WTC11 (cell line): Measurements from ENCODE around the gene FAM237A. TPM values are rescaled to one million over a fixed set of nuclear protein-coding genes. Genes with fewer than 3 reads are reported as not detected.

Experiments
- ATAC-seq: fragments of 200-7000 bp; cut with Tn5 transposase; 2 replicates; pipeline ENCODE4 v1.10.0; 2021; ENCODE audit warnings: mild to moderate bottlenecking, moderate library complexity
- CTCF ChIA-PET: fragments of 300-600 bp; sonication (Branson Sonifier 250); formaldehyde crosslinking; loops from one replicate; lab custom pipeline; 2021; ENCODE audit warnings: antibody characterized with exemption; lab: Charles Lee
- POLR2A ChIA-PET: fragments of 350-600 bp; sonication (Branson Sonifier 250); formaldehyde crosslinking; loops from one replicate; lab custom pipeline; 2021; ENCODE audit warnings: antibody characterized with exemption; lab: Charles Lee
- DNase-seq: peaks from one replicate; pipeline ENCODE4 v3.0.0; 2021; ENCODE audit warnings: low spot score
- H3K27ac Mint-ChIP-seq: 2 replicates; pipeline ENCODE4 v1.8.0; 2021; ENCODE audit warnings: mixed read lengths
- H3K27me3 Mint-ChIP-seq: 2 replicates; pipeline ENCODE4 v1.8.0; 2021; ENCODE audit warnings: low read depth, mild to moderate bottlenecking, moderate library complexity, mixed read lengths
- H3K36me3 Mint-ChIP-seq: 2 replicates; pipeline ENCODE4 v1.8.0; 2021; ENCODE audit warnings: mixed read lengths
- H3K4me1 Mint-ChIP-seq: 2 replicates; pipeline ENCODE4 v1.8.0; 2022; ENCODE audit warnings: mixed read lengths
- H3K4me3 Mint-ChIP-seq: 2 replicates; pipeline ENCODE4 v1.8.0; 2021; ENCODE audit warnings: mild to moderate bottlenecking, moderate library complexity, mixed read lengths
- H3K9me3 Mint-ChIP-seq: 2 replicates; pipeline ENCODE4 v1.8.0; 2021; ENCODE audit warnings: mixed read lengths
- AFF4 ChIP-seq: sonication (generic); formaldehyde crosslinking; IDR thresholded peaks from 2 replicates; pipeline ENCODE4 v1.8.1; 2023; ENCODE audit warnings: mild to moderate bottlenecking, missing genetic modification reagents, borderline replicate concordance
- ATF3 ChIP-seq: sonication (generic); formaldehyde crosslinking; conservative IDR thresholded peaks from 2 replicates; pipeline ENCODE4 v1.8.1; 2022; ENCODE audit warnings: mild to moderate bottlenecking, missing genetic modification reagents
- FOXP4 ChIP-seq: sonication (generic); formaldehyde crosslinking; IDR thresholded peaks from 2 replicates; pipeline ENCODE4 v1.8.0; 2022; ENCODE audit warnings: mild to moderate bottlenecking, missing genetic modification reagents
- MYBL2 ChIP-seq: sonication (generic); formaldehyde crosslinking; IDR thresholded peaks from 2 replicates; pipeline ENCODE4 v1.8.1; 2023; ENCODE audit warnings: mild to moderate bottlenecking, moderate library complexity, missing genetic modification reagents
- NR3C1 ChIP-seq: sonication (generic); formaldehyde crosslinking; conservative IDR thresholded peaks from 2 replicates; pipeline ENCODE4 v1.8.1; 2023; ENCODE audit warnings: low read depth, mild to moderate bottlenecking, missing genetic modification reagents
- RELA ChIP-seq: sonication (generic); formaldehyde crosslinking; IDR thresholded peaks from 2 replicates; pipeline ENCODE4 v1.8.1; 2022; ENCODE audit warnings: missing genetic modification reagents, mild to moderate bottlenecking, borderline replicate concordance
- STAT6 ChIP-seq: sonication (generic); formaldehyde crosslinking; conservative IDR thresholded peaks from 2 replicates; pipeline ENCODE4 v1.8.1; 2023; ENCODE audit warnings: mild to moderate bottlenecking, low read depth, missing genetic modification reagents, moderate library complexity
- TP53 ChIP-seq: sonication (generic); formaldehyde crosslinking; IDR thresholded peaks from 2 replicates; pipeline ENCODE4 v1.8.1; 2023; ENCODE audit warnings: mild to moderate bottlenecking, missing genetic modification reagents
- ZBTB43 ChIP-seq: sonication (generic); formaldehyde crosslinking; IDR thresholded peaks from 2 replicates; pipeline ENCODE4 v1.8.1; 2023; ENCODE audit warnings: mild to moderate bottlenecking, missing genetic modification reagents
- ZNF138 ChIP-seq: sonication (generic); formaldehyde crosslinking; conservative IDR thresholded peaks from 2 replicates; pipeline ENCODE4 v1.8.1; 2022; ENCODE audit warnings: mild to moderate bottlenecking, moderate library complexity, missing genetic modification reagents
- ZNF416 ChIP-seq: fragments of 250-450 bp; sonication (Bioruptor Pico); IDR thresholded peaks from 2 replicates; pipeline ENCODE4 v1.9.0; 2021; ENCODE audit warnings: mild to moderate bottlenecking, inconsistent platforms
- ZNF423 ChIP-seq: fragments of 250-450 bp; sonication (Bioruptor Pico); IDR thresholded peaks from 2 replicates; pipeline ENCODE4 v2.1.2; 2022; ENCODE audit warnings: mild to moderate bottlenecking, moderate library complexity
- ZNF425 ChIP-seq: fragments of 250-450 bp; sonication (Bioruptor Pico); conservative IDR thresholded peaks from 2 replicates; pipeline ENCODE4 v1.9.0; 2021; ENCODE audit warnings: mild to moderate bottlenecking
- total RNA-seq: library from RNA; stranded (reverse); gene quantifications from 3 replicates; pipeline ENCODE4 v1.2.3, GENCODE V29; 2021

The FAM237A gene
- total RNA-seq, 1 experiment from 2014 or later, result not detected

- DNase-seq (no peak), ATAC-seq (no peak)
- no peak overlapping the region for H3K4me3 Mint-ChIP-seq
- no peak for TF ChIP-seq STAT6 (CRISPR knock-in tag)
- TF ChIP-seq NR3C1 (CRISPR knock-in tag), result no peak
- TF ChIP-seq ZNF416 (CRISPR knock-in tag), result no peak
- no peak for TF ChIP-seq MYBL2
- TF ChIP-seq ATF3, result no peak
- TF ChIP-seq FOXP4, result no peak
- no peak for TF ChIP-seq RELA (CRISPR knock-in tag)
- no peak for TF ChIP-seq ZNF423 (CRISPR knock-in tag)
- TF ChIP-seq ZNF425 (CRISPR knock-in tag), result no peak
- TF ChIP-seq AFF4, result no peak
- TF ChIP-seq TP53 (CRISPR knock-in tag), result no peak
- no peak for TF ChIP-seq ZNF138 (CRISPR knock-in tag)
- TF ChIP-seq ZBTB43, result no peak
- H3K36me3 Mint-ChIP-seq, result no peaks in the 10 kb centered on the region
- H3K27me3 Mint-ChIP-seq, result no peaks in the 10 kb centered on the region
- CTCF ChIA-PET, result no interaction called here
- no peaks in the 10 kb centered on the region for H3K9me3 Mint-ChIP-seq
- peaks cover 3% of the 10 kb centered on the region; the same call in 1 of the 2 replicates for H3K4me1 Mint-ChIP-seq
- H3K27ac Mint-ChIP-seq, result no peak overlapping the region
- POLR2A ChIA-PET, result no interaction called here
Observed at GRCh38 chr2:206603243-206603642, 39.0 kb upstream of the FAM237A start.
